NCI-H1092 (cell line): ENCODE measurements around the gene SCLT1.

Source experiments
- DNase-seq: peaks from one replicate; lab custom pipeline; 2025; lab: John Stamatoyannopoulos, UW

SCLT1 gene

DNA sequence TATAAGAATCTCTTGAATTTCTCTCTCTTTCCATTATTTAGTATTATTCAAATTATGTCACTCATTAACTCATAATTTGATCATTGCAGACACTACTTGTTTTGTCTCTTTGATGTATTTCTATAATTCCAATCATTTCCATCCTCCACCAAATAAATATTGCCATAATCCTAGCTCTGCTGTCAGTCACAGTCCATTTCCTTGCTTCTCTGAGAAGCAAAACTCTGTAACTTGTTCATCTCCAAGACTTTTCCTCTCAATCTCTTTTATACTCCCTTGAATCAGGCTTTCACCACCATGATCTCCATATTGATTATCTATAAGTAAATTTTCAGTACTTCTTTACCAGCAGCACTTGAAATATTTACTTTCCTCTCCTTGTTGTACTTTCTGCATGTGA, 135.9 kb downstream of the SCLT1 start:
- no peak for DNase-seq

DNA sequence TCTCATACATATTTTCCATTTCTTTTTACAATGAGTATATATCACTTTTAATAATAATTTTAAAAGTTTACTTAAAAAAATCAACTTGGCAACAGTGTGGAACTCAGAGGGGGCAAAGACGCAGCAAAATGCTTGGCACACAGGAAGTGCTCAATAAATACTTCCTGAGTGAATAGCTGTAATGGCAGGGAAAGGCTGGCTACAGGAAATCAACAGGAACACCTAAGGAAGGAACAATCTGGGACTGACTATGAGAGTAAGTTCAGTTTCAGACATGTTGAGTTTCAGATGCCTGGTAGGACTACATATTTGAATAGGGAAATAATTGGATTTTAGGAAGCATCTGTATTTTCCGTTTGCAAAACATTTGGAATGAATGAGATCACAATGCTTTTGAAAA, 137.6 kb downstream of the SCLT1 start:
- DNase-seq = no peak

DNA sequence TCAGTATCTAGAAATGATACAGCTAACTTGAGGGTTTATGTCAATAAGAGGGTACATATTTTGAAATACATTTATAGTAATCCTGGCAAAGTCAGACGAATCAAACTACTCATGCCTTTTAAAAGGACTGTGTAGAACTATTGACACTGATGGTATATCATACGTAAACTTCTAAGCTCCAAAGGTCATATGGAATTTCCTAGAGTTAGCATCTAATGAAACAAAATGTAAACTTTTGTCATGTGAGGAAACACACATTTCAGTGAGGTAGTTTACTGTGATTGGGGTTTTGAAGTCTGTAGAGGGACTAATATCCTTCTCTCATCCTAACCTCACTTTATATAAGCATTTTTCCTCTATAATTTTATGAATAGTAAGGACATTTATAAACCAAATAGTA, 138.4 kb downstream of the SCLT1 start:
- no peak for DNase-seq

DNA sequence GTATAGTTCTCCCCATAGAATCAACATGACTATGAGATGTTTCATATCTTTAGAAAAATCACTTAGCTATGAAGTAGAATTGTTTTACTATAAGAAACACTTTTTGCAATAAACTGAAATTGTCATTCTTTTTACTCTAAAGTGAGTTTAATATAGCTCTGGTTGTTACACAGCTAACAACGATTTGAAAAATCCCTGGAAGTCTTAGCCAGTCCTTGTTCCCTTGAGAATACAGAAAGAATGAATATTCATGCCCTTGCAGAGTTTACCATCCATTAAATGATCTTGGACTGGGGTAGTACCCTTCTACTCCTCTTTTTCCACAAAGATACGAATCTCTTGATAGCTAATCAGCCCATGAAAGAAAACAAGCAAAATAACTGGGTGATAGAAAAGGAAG, 142.0 kb downstream of the SCLT1 start:
- no peak for DNase-seq

DNA sequence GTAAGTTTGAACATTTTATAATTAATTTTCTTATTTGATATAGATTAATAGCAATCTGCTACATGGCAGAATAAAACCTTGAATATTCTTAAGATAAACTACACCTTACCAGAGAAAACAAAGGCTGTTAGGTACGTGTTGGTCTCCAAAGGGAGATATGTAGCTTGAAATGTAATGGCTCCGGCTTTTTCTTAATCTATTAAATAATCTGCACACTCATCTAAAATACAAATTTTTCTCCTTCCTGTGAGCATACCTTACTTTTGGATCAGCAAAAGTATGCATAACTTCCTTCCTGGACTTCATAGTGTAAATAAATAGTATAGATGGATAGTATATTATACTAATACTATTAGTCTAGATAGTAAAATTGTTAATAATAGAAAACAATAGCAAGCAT, 142.5 kb downstream of the SCLT1 start:
- DNase-seq = no peak

DNA sequence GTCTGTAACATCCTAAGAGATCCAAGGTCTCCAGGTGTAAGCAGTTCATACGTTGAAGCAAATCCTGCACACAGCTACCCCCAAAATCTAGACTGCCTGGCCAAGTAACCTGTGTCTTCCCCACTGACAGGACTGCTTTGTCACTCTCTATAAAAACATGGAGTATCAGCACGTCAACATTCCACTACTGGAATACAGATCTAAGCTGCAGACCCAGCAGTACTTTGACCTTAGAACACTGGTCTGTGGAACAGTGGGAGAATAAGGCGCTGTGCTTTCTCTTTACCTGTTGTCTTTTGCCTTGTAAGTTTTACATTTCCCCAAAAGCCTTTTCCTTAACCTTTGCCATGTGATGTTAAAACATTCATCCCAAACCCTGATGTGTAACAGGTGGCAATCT, 146.4 kb downstream of the SCLT1 start:
- DNase-seq = no peak

DNA sequence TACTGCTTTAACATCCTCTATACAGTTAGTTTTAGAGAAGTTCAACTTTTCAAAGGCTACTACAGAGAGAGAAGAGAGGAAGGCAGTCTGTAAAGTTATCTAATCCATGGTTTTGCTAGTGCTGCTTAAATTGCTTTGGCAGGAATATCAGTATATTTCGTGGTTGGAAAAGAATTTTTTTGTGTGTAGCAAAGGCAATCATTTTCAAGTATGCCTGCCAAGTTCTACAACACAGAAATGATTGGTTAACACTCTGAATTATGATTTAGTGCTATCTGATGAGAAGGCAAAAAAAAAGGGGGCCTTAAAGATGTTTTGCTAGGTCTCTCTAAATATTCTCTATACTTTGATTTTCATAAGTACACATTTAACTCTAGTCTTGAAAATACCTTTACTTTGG, 150.7 kb downstream of the SCLT1 start:
- no peak for DNase-seq

DNA sequence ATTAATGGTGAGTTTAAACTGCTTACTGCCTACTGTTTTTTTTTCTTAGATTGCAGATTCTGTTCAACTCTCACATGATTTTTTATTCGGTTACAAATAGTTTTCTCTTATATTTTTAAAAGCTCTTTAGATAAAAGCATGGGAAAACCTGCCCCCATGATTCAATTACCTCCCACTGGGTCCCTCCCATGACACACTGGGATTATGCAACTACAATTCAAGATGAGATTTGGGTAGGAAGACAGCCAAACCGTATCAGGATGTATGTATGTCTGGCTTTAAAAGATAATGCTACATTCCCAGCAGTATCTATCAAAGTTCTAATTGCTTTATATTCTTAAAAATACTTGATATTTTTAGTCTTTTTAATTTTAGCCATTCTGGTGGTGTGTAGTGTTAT, 152.4 kb downstream of the SCLT1 start:
- no peak for DNase-seq

DNA sequence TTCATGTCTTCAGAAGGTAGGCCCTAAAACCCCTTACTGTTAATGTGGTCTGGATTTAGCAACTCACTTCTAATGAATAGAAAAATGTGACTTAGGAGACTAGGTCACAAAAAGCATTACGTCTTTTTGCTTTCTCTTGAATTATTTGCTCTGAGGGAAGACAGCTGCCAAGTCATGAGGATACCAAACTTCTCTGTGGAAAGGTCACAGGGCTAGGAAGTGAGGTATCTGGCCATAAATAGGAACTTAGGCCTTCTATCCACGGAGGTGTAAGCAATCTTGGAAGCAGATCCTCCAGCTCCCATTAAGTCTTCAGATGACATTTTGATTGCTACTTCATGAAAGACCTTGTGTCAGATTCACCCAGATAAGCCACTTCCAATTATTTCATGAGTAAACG, 163.3 kb downstream of the SCLT1 start:
- DNase-seq = no peak

DNA sequence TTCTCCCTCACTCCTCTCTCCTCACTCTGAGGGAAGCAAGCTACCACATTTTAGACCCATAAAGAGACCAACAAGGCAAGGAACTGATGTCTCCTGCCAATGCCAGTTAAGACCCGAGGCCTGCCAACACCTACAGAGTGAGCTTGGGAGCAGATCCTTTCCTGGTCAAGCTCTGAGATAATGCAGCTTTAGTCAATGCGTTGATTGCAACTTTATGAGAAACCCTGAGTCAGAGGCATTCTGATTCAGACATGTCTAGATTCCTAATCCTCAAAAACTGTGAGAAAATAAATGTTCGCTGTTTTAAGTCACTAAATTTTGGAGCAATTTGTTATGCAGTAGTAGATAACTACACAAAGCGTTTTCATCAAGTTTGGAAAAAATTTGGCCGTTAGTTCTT, 168.4 kb downstream of the SCLT1 start:
- DNase-seq = no peak

DNA sequence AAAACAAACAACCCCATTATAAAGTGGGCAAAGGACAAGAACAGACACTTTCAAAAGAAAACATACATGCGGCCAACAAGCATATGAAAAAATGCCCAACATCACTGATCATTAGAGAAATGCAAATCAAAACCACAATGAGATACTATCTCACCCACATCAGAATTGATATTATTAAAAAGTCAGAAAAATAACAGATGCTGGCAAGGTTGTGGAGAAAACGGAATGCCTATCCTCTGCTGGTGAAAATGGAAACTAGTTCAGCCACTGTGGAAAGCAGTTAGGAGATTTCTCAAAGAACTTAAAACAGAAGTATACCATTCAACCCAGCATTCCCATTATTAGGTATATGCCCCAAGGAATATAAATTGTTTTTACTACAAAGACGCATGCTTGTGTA, 171.4 kb downstream of the SCLT1 start:
- no peak for DNase-seq

DNA sequence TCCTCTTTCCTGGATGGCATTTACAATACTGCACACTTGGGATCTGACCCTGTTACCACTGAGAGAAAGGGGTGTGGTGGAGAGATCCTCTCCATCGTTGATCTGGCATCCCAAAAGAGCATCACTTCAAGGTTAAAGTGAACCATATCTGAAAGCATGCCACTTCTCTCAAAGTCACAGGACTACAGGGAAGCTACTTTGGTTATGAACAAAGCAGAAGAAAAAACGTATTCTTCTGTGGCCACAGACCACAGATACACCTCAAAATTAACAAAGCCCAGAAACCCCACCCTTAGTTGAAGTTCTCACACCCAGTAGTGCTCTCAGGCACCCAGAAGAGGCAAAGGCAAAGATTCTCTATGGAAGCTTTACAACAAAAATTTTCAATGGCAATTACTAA, 175.6 kb downstream of the SCLT1 start:
- no peak for DNase-seq

DNA sequence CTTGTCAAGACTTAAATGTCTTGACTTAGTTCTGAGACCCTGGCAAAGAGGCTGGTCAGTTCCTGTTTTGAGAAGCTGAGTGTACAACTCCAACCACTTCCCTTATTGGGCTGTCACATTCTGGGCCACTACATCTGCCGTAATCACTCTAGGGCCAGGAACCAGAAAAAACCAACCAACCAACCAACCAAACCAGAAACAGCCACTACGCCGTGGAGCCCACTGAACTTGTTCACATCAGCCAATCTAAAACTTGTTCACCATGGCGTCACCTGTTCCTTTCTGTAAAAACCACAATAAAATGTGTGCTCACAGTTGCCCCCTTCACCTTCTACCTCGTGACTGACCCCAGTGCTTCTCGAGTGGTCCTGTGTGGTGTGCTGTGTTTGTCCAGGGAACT, 176.5 kb downstream of the SCLT1 start:
- DNase-seq = no peak

DNA sequence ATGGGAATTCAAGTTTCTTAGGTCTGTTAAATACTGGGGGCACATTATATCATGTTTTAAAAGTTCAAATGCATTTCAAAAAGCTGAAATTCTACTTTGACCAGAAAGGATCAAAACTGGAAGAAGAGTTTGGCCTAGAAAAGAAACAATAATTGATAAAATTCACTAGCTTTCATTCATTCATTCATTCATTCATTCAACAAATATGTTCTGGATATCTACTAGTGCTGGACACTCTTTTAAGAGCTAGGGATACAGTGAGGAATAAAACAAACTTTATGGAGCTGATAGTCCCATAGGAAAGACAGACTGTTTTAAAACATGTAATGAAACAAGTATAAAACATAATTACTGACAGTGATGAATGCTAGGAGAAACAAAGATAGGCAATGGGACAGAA, 177.8 kb downstream of the SCLT1 start:
- DNase-seq = no peak

DNA sequence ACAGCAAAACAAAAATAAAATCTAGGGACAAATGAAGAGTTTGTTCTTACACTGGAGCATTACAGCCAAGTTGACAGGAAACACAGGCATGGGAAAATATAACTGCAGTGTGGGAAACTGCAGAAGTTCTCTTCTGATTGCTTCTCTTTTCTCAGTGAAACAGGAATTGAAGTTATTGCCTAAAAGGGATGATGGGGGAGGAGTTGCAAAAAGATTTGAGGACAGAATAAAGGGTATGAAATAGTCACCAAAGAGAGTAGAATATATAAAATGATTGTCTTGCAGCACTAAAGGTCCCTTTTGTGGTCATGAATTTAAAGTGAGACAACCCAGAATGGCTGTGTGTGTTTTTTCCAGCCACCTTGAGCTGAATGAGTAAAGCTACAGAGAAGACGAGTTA, 180.1 kb downstream of the SCLT1 start:
- DNase-seq = no peak

DNA sequence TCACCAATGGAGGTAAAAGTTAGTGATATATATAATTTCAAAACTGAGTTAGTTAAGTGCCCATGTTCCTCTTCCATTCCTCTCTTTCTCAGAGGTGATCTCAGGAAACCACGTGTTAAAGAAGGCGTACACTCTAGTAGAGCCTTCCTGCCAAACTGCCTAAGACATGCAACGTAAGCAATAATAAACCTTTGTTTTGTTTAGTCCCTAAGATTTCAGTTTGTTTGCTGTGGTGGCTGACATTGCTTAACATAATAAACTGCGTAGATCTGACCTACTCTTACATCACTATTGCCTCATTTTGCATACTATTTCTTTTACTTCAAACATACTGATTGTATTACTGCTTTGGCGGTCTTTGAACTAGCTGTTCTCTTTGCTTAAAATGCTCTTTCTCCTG, 184.6 kb downstream of the SCLT1 start:
- no peak for DNase-seq

DNA sequence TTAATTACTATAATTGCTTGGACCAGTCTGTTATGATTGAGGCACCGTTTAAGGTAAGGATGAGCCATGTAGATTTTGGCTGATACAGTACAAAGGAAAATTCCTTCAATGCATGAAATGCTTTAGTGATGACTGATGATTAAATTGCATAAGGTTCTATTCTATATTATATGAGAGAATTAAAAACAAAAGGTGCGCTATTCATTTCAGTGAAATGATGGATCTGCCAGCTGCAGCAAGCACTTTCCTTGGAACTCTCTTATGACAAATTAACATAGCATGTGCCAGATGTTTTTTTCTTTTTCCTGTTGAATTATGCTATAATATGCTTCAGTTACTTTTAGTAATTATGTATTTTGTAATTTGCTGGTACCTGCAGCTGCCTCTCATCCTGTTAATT, 185.4 kb downstream of the SCLT1 start:
- no peak for DNase-seq

DNA sequence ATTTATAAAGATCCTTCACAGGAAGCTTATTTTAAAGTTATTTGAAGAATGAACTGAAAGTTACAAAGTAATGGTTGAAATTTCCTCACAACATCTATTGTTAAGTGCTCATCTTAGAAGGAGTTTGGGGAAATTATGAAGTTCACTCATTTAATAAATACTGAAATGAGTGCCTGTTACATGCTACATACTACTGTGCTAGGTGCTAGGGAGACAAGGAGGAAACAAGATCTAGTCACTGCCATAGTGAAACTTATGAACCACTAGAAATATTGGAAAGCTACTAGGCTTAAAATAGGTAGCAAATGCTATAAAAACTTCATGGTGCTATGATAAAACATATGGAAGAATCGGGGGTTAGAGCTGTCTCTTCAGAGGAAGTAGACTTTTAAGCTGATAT, 186.8 kb downstream of the SCLT1 start:
- DNase-seq = no peak

DNA sequence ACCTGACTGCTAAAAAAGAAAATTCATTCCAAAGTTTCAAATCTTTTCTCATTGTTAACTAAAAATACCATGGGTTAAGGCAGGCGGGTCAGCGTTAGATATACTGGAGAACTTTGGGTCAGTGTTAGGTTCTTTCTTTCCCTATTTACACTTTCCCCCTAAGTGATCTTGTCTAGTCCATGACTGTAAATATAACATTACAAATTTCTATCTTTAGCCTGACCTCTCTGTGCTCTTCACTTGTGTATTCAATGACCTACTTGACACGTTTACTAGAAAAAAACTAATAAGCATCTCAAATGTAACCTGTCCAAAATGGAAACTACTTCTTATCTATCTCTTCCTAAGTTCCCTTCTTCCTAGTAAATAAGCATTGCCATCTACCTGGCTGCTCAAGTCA, 188.5 kb downstream of the SCLT1 start:
- no peak for DNase-seq

DNA sequence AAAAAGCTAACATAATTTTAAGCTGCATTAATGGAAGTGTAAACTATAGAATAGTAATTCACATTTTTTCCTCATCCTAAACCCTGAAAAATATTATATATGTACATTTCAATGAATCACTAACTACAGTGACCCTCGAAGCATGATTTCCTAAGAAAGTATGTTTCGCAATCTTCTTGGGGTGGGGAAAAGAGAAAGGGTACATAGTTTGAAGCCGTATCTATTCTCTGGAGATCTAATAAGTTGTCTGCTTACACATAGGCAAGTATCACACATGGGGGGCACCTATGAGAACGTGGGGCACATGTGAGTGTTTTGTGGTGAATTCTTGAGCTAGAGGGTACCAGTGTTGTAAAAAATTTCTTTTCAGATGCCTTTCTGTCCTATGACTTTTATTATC, 212.7 kb downstream of the SCLT1 start:
- no peak for DNase-seq

DNA sequence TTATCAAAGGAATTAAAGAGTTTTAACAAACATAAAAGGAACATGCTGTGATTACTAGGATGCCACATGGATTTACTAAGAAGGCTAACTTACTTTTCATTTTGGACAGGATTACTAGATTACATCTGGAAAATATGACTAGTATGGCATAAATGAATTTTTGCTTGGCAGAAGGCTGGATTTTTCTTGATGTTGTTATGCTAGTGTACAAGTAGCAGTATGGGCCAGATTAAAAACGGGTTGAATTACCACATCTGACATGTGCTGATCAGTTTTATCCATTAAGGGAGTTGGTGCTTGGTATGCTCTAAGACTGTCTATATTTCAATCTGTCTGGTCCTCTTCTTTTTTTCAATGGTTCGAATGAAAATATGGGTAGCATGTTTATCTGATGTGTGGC, 213.4 kb downstream of the SCLT1 start:
- DNase-seq = no peak

DNA sequence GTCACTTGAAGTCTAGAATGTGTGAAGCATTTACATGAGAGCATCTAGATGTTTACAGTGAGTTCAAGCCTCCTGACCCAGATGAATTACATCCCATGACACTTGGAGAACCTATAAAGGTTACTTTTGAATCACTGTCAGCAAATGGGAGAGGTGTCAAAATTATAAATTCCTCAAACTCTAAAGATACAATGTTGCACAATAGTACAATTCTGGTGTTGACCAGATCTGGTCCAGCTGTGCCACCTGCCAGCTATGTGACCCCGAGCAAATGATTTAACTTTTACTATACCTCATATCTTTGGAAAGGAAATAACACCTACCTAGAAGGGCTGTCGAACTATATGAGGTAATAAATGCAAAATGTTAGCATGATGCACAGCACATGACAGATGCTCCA, 214.1 kb downstream of the SCLT1 start:
- no peak for DNase-seq

DNA sequence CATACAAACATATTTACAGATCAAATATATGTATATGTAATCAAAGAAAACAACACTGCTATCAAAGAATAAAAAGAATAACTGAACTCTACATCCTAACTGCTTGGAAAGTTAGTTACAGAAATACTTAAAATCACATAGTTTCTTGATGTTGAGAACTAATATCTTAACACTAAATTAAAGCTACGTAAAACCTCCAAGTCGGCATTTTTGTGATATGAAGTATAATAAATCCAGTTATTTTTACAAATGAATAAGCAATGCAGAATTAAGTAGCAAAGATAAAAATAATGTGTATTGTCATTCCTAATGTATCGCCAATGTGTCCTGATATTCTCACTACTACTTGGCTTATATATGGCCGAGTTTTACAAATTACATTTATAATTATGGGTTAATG, 215.4 kb downstream of the SCLT1 start:
- DNase-seq = no peak

DNA sequence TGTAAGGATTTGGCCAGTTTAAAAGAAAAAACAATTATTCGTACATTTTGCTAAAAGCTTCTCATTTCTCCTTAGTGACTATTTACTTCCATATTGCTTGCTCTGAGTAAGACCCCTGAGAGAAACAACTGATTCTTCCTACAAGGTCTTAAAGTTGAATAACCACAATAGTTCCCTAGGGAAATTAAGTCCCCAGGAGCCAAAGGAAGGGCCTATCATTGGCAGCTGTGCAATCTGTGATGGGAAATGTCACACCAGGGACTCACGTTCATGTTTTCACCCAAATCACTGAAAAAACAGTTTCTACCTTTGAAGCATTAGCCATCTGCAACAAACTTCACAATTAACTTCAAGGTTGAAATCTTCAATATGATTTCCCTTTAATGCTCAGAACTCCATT, 217.1 kb downstream of the SCLT1 start:
- no peak for DNase-seq

DNA sequence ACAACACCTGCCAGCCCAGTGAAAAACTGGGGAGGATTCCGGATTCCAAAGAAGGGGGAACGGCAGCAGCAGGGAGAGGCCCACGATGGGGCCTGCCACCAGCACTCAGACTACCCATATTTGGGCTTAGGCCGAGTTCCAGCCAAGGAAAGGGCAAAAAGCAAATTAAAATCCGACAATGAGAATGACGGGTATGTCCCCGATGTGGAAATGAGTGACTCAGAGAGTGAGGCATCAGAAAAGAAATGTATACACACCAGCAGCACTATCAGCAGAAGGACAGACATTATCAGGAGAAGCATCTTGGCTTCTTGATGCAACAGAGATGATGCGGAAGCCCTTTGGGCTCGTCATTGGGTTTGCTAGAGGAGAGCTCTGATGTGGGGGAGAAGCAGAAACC, 221.4 kb downstream of the SCLT1 start:
- DNase-seq = no peak
